C4-2B (cell line): ENCODE measurements around the gene SLC49A4.

ENCODE experiments used
- H3K27ac ChIP-seq: fragments of 450-650 bp; 2 replicates; pipeline ENCODE4 v1.5.1; 2017
- ZFX ChIP-seq: fragments of 450-650 bp; IDR thresholded peaks from 2 replicates; pipeline ENCODE4 v1.6.1; 2017
- TF ChIP-seq, protein P1 (sequence below): fragments of 450-650 bp; conservative IDR thresholded peaks from 2 replicates; pipeline ENCODE4 v1.5.1; 2017; ENCODE audit warnings: mild to moderate bottlenecking

The SLC49A4 gene

GRCh38 chr3:122826278-122826677 is 31.4 kb downstream of the SLC49A4 start:
- no peak for TF ChIP-seq ZFX
- TF ChIP-seq, protein P1, sequence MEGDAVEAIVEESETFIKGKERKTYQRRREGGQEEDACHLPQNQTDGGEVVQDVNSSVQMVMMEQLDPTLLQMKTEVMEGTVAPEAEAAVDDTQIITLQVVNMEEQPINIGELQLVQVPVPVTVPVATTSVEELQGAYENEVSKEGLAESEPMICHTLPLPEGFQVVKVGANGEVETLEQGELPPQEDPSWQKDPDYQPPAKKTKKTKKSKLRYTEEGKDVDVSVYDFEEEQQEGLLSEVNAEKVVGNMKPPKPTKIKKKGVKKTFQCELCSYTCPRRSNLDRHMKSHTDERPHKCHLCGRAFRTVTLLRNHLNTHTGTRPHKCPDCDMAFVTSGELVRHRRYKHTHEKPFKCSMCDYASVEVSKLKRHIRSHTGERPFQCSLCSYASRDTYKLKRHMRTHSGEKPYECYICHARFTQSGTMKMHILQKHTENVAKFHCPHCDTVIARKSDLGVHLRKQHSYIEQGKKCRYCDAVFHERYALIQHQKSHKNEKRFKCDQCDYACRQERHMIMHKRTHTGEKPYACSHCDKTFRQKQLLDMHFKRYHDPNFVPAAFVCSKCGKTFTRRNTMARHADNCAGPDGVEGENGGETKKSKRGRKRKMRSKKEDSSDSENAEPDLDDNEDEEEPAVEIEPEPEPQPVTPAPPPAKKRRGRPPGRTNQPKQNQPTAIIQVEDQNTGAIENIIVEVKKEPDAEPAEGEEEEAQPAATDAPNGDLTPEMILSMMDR = no peak

GRCh38 chr3:122828281-122828680 is 33.4 kb downstream of the SLC49A4 start:
- H3K27ac ChIP-seq = no peak overlapping the region
- TF ChIP-seq, protein P1 = no peak
- TF ChIP-seq ZFX = no peak

More at GRCh38 chr3:122826278-122826677, 31.4 kb downstream of the SLC49A4 start:
- H3K27ac ChIP-seq = no peak overlapping the region

DNA sequence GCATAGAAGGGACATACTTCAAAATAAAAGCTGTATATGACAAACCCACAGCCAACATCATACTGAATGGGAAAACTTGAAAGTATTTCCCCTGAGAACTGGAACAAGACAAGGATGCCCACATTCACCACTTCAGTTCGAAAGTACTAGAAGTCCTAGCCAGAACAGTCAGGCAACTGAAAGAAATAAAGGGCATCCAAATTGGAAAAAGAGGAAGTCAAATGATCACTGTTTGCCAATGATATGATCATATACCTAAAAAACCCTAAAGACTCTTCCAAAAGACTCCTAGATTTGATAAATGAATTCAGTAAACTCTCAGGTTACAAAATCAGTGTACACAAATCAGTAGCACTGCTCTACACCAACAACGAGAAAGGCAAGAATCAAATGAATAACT is 40.7 kb downstream of the SLC49A4 start:
- H3K27ac ChIP-seq = no peak overlapping the region
- no peak for TF ChIP-seq ZFX
- TF ChIP-seq, protein P1 = no peak

GRCh38 chr3:122843604-122844003 is 48.7 kb downstream of the SLC49A4 start:
- H3K27ac ChIP-seq = no peak overlapping the region
- TF ChIP-seq, protein P1 = no peak
- TF ChIP-seq ZFX = no peak

GRCh38 chr3:122857019-122857418 is 62.1 kb downstream of the SLC49A4 start:
- no peak overlapping the region for H3K27ac ChIP-seq
- no peak for TF ChIP-seq ZFX
- TF ChIP-seq, protein P1 = no peak

DNA sequence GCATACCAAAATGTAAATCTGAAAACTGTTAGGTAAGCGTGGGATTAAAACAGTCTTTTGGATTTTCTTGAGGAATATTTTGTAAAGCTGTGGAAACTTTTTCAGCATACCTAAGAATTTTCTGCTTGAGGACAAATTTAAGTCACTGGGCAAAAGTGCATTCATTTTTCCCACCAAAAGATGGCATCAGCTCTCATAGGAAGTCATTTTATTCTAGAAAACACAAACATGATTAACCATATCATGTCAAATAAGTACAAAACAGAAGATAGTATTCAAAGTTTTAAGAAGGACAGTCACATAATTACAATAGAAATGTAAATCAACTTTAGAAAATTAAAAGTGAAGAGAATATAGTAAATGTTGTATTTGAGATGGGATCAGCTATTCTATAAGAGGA is 63.5 kb downstream of the SLC49A4 start:
- H3K27ac ChIP-seq = no peak overlapping the region
- TF ChIP-seq ZFX = no peak
- TF ChIP-seq, protein P1 = peak; percentile 76

DNA sequence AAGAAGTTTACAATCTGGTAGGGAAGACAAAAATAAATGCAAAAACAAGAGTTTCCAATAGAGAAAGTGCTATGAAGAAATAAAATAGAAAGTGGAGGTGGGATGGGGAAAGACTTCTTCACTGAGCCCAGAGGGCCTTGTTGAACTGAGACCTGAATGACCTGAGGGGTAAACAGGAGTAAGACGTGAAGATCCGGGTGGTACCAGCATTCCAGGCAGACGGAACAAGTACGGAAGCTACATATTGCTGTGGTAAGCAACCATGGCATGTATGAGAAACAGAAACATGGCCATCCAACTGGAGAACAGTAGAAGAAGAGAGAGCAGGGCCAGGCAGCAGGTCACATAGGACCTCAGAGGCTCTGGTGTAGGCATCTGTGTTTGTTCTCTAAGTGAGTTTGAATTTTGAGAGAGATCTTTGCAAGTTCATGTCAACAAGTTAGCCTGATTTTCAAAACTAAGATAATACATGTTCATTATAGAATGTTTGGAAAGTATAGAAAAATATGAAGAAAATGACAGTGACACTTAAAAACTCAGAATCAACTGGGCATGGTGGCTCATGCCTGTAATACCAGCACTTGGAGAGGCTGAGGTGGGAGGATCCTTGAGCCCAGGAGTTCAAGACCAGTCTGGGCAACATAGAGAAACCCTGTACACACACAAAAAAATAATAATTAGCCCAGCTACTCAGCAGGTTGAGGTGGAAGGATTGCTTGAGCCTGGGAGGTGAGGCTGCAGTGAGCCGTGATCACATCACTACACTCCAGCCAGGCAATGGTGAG is 64.3 kb downstream of the SLC49A4 start:
- TF ChIP-seq, protein P1 = no peak
- no peak for TF ChIP-seq ZFX
- H3K27ac ChIP-seq = no peak overlapping the region
